GM12878 (cell line): ENCODE measurements around the gene PTP4A1. TPM values are rescaled to one million over a fixed set of nuclear protein-coding genes. Genes with fewer than 3 reads are reported as not detected.
A peak's percentile ranks its signal among the peaks of the same experiment; 100 is the strongest.

Experiments used
- ATF7 ChIP-seq: fragments of 450-650 bp; IDR thresholded peaks from 2 replicates; pipeline ENCODE4 v1.6.1; 2016; ENCODE audit warnings: low read depth, mild to moderate bottlenecking
- BACH1 ChIP-seq: fragments of 450-650 bp; IDR thresholded peaks from 2 replicates; pipeline ENCODE4 v1.6.1; 2017; ENCODE audit warnings: mild to moderate bottlenecking, borderline replicate concordance
- BMI1 ChIP-seq: fragments of 450-650 bp; IDR thresholded peaks from 2 replicates; pipeline ENCODE4 v1.6.1; 2016; ENCODE audit warnings: mild to moderate bottlenecking, moderate library complexity, borderline replicate concordance
- CEBPB ChIP-seq, 2 experiments: fragments of 150-350 bp in 1 of 2; IDR thresholded peaks; 2 replicates each; pipeline ENCODE4 v1.6.1; 2012 to 2014; ENCODE audit warnings: low read depth in 2 of 2, low read length in 2 of 2, borderline replicate concordance in 1 of 2, inconsistent platforms in 1 of 2
- EZH2 ChIP-seq: IDR thresholded peaks from 2 replicates; pipeline ENCODE4 v1.6.1; 2012; ENCODE audit warnings: low read depth, mild to moderate bottlenecking, control low read depth, inconsistent platforms, low read length, borderline replicate concordance; ENCODE audit not compliant: control insufficient read depth
- JUNB ChIP-seq: IDR thresholded peaks from 2 replicates; pipeline ENCODE4 v1.6.1; 2016; ENCODE audit warnings: antibody characterized with exemption, mild to moderate bottlenecking
- KAT2A ChIP-seq: conservative IDR thresholded peaks from 2 replicates; pipeline ENCODE4 v1.6.1; 2011; ENCODE audit warnings: low read depth, low read length; ENCODE audit not compliant: control insufficient read depth
- MEF2A ChIP-seq: IDR thresholded peaks from 2 replicates; pipeline ENCODE4 v1.6.1; 2011; ENCODE audit warnings: low read depth, mild to moderate bottlenecking, low read length, moderate library complexity; ENCODE audit not compliant: insufficient read depth
- MYC ChIP-seq: IDR thresholded peaks from 2 replicates; pipeline ENCODE4 v1.6.1; 2011; ENCODE audit warnings: mild to moderate bottlenecking, low read length, moderate library complexity, inconsistent platforms; ENCODE audit not compliant: insufficient read depth, insufficient replicate concordance, insufficient read length, severe bottlenecking
- PBX3 ChIP-seq: IDR thresholded peaks from 2 replicates; pipeline ENCODE4 v1.6.1; 2011; ENCODE audit warnings: mild to moderate bottlenecking, low read depth, low read length, moderate library complexity; ENCODE audit not compliant: insufficient replicate concordance
- RUNX3 ChIP-seq: IDR thresholded peaks from 2 replicates; pipeline ENCODE4 v1.6.1; 2012; ENCODE audit warnings: low read length, inconsistent platforms
- SRF ChIP-seq, 2 experiments: IDR thresholded peaks; 2 replicates each; pipeline ENCODE4 v1.6.1; 2011; ENCODE audit warnings: low read depth in 2 of 2, low read length in 2 of 2, mild to moderate bottlenecking in 1 of 2, moderate library complexity in 1 of 2
- STAT1 ChIP-seq: fragments of 450-650 bp; conservative IDR thresholded peaks from 2 replicates; pipeline ENCODE4 v1.6.1; 2014; ENCODE audit warnings: antibody characterized with exemption, mild to moderate bottlenecking
- TARDBP ChIP-seq: IDR thresholded peaks from 2 replicates; pipeline ENCODE4 v1.6.1; 2016; ENCODE audit warnings: borderline replicate concordance
- TCF12 ChIP-seq: IDR thresholded peaks from 2 replicates; pipeline ENCODE4 v1.6.1; 2011; ENCODE audit warnings: low read depth, mild to moderate bottlenecking, low read length
- WRNIP1 ChIP-seq: IDR thresholded peaks from 2 replicates; pipeline ENCODE4 v1.6.1; 2011; ENCODE audit warnings: low read depth, low read length, improper control_type of control experiment, borderline replicate concordance
- YY1 ChIP-seq: IDR thresholded peaks from 2 replicates; pipeline ENCODE4 v1.6.1; 2011; ENCODE audit warnings: low read depth, mild to moderate bottlenecking, low read length
- ZBED1 ChIP-seq: IDR thresholded peaks from 2 replicates; pipeline ENCODE4 v1.6.1; 2016; ENCODE audit warnings: borderline replicate concordance
- polyA plus RNA-seq, 11 experiments: library from polyadenylated mRNA; depleted of rRNA in 4 of 11; unstranded in 6 of 11; stranded (reverse) in 5 of 11; fragments of >200 nt; fragmentation: Nextera tagmentation in 4 of 11; fragmentation: Illumina TruSeq in 1 of 11; extraction: Ambion mirVana in 4 of 11; extraction: Trizol in 1 of 11; gene quantifications; 1 replicate in 1 of 11; 2 replicates in 10 of 11; pipeline versions ENCODE4 v1.2.1 to v1.2.3, GENCODE V29; 2011 to 2016; ENCODE audit warnings: inconsistent platforms in 2 of 11, missing spikeins in 2 of 11, low read depth in 1 of 11
- total RNA-seq, 4 experiments: library from RNA; depleted of rRNA in 3 of 4; stranded (reverse); fragments of >200 nt in 3 of 4; fragmentation: Illumina TruSeq in 1 of 4; extraction: Trizol in 1 of 4; gene quantifications; 2 replicates each; pipeline versions ENCODE4 v1.2.1 to v1.2.3, GENCODE V29; 2013 to 2021
- TF ChIP-seq, protein P1 (sequence below): IDR thresholded peaks from 2 replicates; pipeline ENCODE4 v1.6.1; 2011; ENCODE audit warnings: borderline replicate concordance, low read depth, mild to moderate bottlenecking, moderate library complexity, low read length; ENCODE audit not compliant: insufficient read depth, poor library complexity, severe bottlenecking
- TF ChIP-seq, protein P2 (sequence below): fragments of 450-650 bp; IDR thresholded peaks from 2 replicates; pipeline ENCODE4 v1.6.1; 2017; ENCODE audit warnings: mild to moderate bottlenecking, low read depth, inconsistent platforms; ENCODE audit not compliant: poor library complexity, severe bottlenecking
- TF ChIP-seq, protein P3 (sequence below): fragments of 450-650 bp; formaldehyde crosslinking; IDR thresholded peaks from 2 replicates; pipeline ENCODE4 v1.5.0; 2022; ENCODE audit warnings: mild to moderate bottlenecking, missing genetic modification characterization

The PTP4A1 gene
- total and polyA plus RNA-seq, 10 of the 15 experiments (the other 5 are each of a cell fraction or from before 2014, with no cell fraction given): 8.5 to 190 (median 46.4) TPM; not detected in 2

DNA sequence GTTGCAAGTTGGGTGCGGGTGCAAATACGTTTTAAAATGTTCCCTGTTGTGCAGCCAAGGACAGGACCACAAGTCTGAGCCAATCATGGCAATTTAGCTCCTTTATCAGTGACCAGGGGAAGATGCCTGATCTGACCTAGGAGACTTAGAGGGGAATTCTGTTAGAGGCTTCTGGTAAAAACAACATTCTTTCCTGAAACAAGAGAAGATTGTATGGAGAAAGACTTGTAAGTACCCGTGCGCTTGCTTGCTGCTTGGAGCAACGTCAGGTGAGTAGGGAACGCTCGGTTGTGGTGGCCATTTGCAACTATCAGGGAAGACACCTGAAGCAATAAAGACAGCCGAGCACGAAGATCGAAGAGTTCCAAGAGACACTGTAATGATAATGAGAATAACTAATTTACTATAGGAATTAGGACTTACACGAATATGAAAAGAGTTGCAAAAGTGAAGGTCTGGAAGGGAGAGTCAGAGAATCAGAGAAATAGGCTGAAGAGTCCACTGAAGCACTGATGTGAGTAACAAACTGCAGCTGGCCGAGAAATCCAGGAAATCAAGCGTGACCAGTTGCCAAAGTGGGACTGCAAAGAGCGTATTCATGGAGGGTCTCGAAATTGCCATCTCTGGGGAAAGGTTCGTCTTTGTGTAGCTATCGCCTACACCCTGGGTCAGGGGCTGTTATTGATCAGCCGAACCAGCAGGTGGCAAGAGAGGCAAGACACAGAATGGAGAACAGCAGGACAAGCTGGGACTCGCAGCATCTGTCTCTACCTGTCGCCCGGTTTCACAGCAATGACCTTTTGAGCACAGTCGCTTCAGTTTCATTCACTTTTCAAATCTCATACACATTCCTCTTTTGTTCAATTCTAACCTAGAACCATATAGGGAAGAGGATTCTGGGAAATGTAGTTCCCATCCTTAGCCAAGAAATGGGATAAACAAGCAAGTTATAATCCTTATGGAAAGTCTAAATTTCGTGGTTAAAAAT, 26.1 kb downstream of the PTP4A1 start (continued):
- TF ChIP-seq PBX3: no peak
- TF ChIP-seq BMI1: no peak
- TF ChIP-seq SRF (IDR thresholded peaks at IDR 0.05; ENCODE audit: low read depth in 2 of 2, low read length in 2 of 2): no peak
- peak; percentile 94; the same call in 1 of the 2 replicates for TF ChIP-seq STAT1
- no peak for TF ChIP-seq ZBED1
- TF ChIP-seq, protein P1, sequence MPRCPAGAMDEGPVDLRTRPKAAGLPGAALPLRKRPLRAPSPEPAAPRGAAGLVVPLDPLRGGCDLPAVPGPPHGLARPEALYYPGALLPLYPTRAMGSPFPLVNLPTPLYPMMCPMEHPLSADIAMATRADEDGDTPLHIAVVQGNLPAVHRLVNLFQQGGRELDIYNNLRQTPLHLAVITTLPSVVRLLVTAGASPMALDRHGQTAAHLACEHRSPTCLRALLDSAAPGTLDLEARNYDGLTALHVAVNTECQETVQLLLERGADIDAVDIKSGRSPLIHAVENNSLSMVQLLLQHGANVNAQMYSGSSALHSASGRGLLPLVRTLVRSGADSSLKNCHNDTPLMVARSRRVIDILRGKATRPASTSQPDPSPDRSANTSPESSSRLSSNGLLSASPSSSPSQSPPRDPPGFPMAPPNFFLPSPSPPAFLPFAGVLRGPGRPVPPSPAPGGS: no peak
- TF ChIP-seq, protein P2, sequence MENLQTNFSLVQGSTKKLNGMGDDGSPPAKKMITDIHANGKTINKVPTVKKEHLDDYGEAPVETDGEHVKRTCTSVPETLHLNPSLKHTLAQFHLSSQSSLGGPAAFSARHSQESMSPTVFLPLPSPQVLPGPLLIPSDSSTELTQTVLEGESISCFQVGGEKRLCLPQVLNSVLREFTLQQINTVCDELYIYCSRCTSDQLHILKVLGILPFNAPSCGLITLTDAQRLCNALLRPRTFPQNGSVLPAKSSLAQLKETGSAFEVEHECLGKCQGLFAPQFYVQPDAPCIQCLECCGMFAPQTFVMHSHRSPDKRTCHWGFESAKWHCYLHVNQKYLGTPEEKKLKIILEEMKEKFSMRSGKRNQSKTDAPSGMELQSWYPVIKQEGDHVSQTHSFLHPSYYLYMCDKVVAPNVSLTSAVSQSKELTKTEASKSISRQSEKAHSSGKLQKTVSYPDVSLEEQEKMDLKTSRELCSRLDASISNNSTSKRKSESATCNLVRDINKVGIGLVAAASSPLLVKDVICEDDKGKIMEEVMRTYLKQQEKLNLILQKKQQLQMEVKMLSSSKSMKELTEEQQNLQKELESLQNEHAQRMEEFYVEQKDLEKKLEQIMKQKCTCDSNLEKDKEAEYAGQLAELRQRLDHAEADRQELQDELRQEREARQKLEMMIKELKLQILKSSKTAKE: peak; percentile 80
- TF ChIP-seq YY1: peak; percentile 73
- TF ChIP-seq KAT2A: no peak
- no peak; the same call in 1 of the 2 replicates for TF ChIP-seq ATF7
- TF ChIP-seq MEF2A: no peak
- no peak for TF ChIP-seq EZH2
- TF ChIP-seq WRNIP1: no peak
- TF ChIP-seq, protein P3, sequence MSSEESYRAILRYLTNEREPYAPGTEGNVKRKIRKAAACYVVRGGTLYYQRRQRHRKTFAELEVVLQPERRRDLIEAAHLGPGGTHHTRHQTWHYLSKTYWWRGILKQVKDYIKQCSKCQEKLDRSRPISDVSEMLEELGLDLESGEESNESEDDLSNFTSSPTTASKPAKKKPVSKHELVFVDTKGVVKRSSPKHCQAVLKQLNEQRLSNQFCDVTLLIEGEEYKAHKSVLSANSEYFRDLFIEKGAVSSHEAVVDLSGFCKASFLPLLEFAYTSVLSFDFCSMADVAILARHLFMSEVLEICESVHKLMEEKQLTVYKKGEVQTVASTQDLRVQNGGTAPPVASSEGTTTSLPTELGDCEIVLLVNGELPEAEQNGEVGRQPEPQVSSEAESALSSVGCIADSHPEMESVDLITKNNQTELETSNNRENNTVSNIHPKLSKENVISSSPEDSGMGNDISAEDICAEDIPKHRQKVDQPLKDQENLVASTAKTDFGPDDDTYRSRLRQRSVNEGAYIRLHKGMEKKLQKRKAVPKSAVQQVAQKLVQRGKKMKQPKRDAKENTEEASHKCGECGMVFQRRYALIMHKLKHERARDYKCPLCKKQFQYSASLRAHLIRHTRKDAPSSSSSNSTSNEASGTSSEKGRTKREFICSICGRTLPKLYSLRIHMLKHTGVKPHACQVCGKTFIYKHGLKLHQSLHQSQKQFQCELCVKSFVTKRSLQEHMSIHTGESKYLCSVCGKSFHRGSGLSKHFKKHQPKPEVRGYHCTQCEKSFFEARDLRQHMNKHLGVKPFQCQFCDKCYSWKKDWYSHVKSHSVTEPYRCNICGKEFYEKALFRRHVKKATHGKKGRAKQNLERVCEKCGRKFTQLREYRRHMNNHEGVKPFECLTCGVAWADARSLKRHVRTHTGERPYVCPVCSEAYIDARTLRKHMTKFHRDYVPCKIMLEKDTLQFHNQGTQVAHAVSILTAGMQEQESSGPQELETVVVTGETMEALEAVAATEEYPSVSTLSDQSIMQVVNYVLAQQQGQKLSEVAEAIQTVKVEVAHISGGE (CRISPR knock-in tag): no peak
- peak; percentile 54; the same call in 1 of the 2 replicates for TF ChIP-seq TCF12
- TF ChIP-seq JUNB: no peak
- TF ChIP-seq CEBPB (IDR thresholded peaks at IDR 0.05; ENCODE audit: borderline replicate concordance in 1 of 2, low read depth in 2 of 2, low read length in 2 of 2): no peak
- no peak for TF ChIP-seq MYC
- no peak for TF ChIP-seq TARDBP
- no peak for TF ChIP-seq BACH1
- peak; percentile 29; the same call in 1 of the 2 replicates for TF ChIP-seq RUNX3
